ENCODE data around the gene OSBPL9. TPM values are rescaled to one million over a fixed set of nuclear protein-coding genes. Genes with fewer than 3 reads are reported as not detected.
A peak's percentile ranks its signal among the peaks of the same experiment; 100 is the strongest.

OSBPL9 gene
- total and polyA plus RNA-seq, 9 of the 15 experiments (the other 6 are each of a cell fraction or from before 2014, with no cell fraction given), result 43.9 to 217 (median 170) TPM

DNA sequence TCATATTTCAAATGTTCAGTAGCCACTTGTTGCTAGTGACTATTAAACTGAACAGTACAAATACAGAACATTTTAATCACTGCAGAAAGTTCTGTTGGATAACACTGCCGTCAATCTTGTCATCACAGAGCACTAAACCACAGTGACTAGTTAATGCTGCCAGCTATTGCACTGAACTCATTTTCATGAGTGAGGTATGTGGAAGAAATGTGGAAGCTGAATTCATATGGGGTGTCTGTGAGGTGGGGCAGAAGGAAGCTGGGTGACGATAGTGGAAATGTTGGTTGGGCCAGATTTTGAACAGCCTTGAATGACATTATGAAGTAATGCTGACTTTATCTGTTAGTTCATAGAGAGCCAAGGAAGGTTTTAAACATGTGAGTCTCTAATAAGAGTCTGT is 49.6 kb downstream of the OSBPL9 start:
- Histone ChIP-seq H3K9ac (ENCODE audit: insufficient read depth in 1 of 2, low read depth in 2 of 2, low read length in 2 of 2) (no peak overlapping the region), H2AFZ (ENCODE audit: low read depth, low read length) (no peak overlapping the region), H3K36me3 (ENCODE audit: control insufficient read depth, insufficient read depth, low read length) (no peaks in the 10 kb centered on the region; the same call in 2 of the 3 replicates), H3K4me2 (ENCODE audit: insufficient read depth, low read length) (no peak overlapping the region), H3K9me3 (replicated peaks; ENCODE audit: control insufficient read depth, insufficient read depth, low read depth, low read length) (no peaks in the 10 kb centered on the region), H3K79me2 (ENCODE audit: control insufficient read depth, insufficient read depth, low read length) (peaks cover 13% of the 10 kb centered on the region; the same call in 1 of the 3 replicates), H3K9me1 (ENCODE audit: control insufficient read depth, insufficient read depth, low read length) (no peaks in the 10 kb centered on the region), H3K27ac (ENCODE audit: extremely low read depth, low read depth, low read length) (no peak overlapping the region), H4K20me1 (replicated peaks; ENCODE audit: control insufficient read depth, insufficient read depth, low read length) (peaks cover 15% of the 10 kb centered on the region), H3K27me3 (ENCODE audit: control insufficient read depth in 2 of 2, insufficient read depth in 2 of 2, low read length in 2 of 2) (no peaks in the 10 kb centered on the region), H3K4me3 (no peak overlapping the region), H3K4me1 (replicated peaks in 1 of 2; ENCODE audit: control insufficient read depth in 2 of 2, insufficient read depth in 2 of 2, low read length in 2 of 2) (peaks cover 2 to 31% of the 10 kb centered on the region in 2 experiments; a peak in 4 of 5 replicates)
- DNase-seq (ENCODE audit: extremely low read depth in 1 of 4, low spot score in 3 of 4) (no peak), FAIRE-seq (no peak), ATAC-seq (no peak)
- ChIA-PET POLR2A (interaction anchor here (1.4 to 2.1 kb wide), 2 partner anchors 11 to 33 kb away, joined by 4 to 7 read pairs; no protein-coding TSS in a partner anchor), CTCF (ENCODE audit: low intra/inter-chr PET ratio) (no interaction called here)
- TF ChIP-seq PKNOX1 (IDR thresholded peaks at IDR 0.05) (peak; percentile 44), HMBOX1 (IDR thresholded peaks at IDR 0.05) (peak; percentile 90), ZNF77 (CRISPR knock-in tag; IDR thresholded peaks at IDR 0.05) (no peak), PBX2 (CRISPR knock-in tag; IDR thresholded peaks at IDR 0.05; ENCODE audit: low read depth) (no peak), PBX2 (tag; conservative IDR thresholded peaks at IDR 0.05; ENCODE audit: low read depth) (peak; percentile 85), CAMTA2 (CRISPR knock-in tag; conservative IDR thresholded peaks at IDR 0.05) (no peak), MEIS2 (IDR thresholded peaks at IDR 0.05; ENCODE audit: partially characterized antibody) (peak; percentile 68)
- in situ Hi-C loops (cut with MboI), result no loop called here
- intact Hi-C loops (cut with micrococcal nuclease), result no loop called here
- WGBS (ENCODE audit: insufficient coverage, low coverage, missing lambda C conversion rate), result 88% methylated on average over 2 of the region's 2 CpGs
- no TSS peak for BruUV-seq (replicated peaks)
